ENCODE results near the gene CCNY.

GRCh38 chr10:35506741-35507140 lies 170.4 kb downstream of the CCNY start:
- TF ChIP-seq CTCF (IDR thresholded peaks at IDR 0.05) (no peak), ZFX (IDR thresholded peaks at IDR 0.05; ENCODE audit: borderline replicate concordance) (no peak)
